ENCODE data around the gene NUMB. TPM values are rescaled to one million over a fixed set of nuclear protein-coding genes. Genes with fewer than 3 reads are reported as not detected.

The NUMB gene
- total and polyA plus RNA-seq, 9 donors = 32.9 to 78.2 (median 67.6) TPM

DNA sequence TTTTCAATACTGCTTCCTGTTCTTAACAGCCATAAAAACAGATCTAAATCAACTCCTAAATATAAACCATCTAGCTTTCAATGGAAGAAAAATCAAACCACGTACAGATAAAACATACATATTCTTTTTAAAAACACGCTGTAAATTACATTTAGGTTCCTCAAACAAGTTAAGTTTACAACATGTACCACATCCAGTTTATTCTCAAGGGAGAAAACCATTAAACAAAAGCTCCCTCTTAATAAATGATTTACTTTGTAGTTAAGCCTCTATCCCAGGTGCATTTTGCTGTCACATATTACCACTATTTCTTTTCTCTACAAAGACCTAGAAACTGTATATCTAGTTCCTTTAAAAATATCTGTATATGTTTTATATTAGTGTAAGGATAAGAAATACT is 3.1 kb downstream of the NUMB start:
- H3K4me1 ChIP-seq (ENCODE audit: insufficient read depth) = no peaks in the 10 kb centered on the region
- no peak overlapping the region for H3K27ac ChIP-seq
- no peak overlapping the region for H3K4me3 ChIP-seq
- intact Hi-C loops (cut with DNase I) = no loop called here
- no peaks in the 10 kb centered on the region for H3K36me3 ChIP-seq
- no peak for TF ChIP-seq EP300 (IDR thresholded peaks at IDR 0.05)
- TF ChIP-seq, protein P1, sequence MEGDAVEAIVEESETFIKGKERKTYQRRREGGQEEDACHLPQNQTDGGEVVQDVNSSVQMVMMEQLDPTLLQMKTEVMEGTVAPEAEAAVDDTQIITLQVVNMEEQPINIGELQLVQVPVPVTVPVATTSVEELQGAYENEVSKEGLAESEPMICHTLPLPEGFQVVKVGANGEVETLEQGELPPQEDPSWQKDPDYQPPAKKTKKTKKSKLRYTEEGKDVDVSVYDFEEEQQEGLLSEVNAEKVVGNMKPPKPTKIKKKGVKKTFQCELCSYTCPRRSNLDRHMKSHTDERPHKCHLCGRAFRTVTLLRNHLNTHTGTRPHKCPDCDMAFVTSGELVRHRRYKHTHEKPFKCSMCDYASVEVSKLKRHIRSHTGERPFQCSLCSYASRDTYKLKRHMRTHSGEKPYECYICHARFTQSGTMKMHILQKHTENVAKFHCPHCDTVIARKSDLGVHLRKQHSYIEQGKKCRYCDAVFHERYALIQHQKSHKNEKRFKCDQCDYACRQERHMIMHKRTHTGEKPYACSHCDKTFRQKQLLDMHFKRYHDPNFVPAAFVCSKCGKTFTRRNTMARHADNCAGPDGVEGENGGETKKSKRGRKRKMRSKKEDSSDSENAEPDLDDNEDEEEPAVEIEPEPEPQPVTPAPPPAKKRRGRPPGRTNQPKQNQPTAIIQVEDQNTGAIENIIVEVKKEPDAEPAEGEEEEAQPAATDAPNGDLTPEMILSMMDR (IDR thresholded peaks at IDR 0.05) = no peak
- TF ChIP-seq POLR2A (IDR thresholded peaks at IDR 0.05) = no peak
- DNase-seq = no peak
- H3K9me3 ChIP-seq = no peaks in the 10 kb centered on the region
- no peaks in the 10 kb centered on the region for H3K27me3 ChIP-seq
- 48 to 55% (median 51%) methylated on average over 2 of the region's 2 CpGs for WGBS, 3 donors

DNA sequence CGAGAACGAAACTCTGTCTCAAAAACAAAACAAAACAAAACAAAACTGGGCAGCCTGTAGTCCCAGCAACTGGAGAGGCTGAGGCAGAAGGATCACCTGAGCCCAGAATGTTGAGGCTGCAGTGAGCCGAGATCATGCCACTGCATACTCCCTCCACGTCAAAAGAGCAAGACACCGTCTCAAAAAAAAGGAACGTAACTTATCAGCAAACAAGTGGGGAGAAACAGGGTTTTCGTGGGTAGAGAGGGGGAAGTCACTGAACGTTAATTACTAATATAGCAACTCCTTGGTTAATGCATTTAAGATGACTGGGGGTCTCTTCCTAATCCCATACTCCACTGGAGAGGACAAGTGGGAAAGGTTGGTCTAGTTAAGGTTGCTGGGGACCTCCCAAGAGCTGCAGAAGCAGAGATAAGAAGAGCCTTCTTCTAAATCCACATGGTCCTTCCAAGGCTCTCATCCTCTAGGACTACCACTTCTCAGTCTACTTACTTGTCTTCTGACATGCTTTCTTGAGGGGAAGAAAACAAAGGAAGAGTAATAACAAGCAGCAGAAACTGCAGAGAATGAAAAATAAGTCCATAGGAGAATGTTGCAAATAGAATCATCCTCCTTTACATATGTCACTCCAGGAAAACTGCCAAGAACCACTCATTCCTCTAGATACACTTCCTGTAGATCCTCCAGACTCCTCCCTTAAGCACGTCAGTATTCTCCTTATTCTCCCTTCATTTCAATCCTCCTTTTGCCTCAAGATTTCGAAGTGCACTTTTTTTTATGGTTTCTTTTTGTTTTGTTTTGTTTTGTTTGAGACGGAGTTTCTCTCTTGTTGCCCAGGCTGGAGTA is 5.8 kb downstream of the NUMB start:
- Histone ChIP-seq H3K36me3 (no peaks in the 10 kb centered on the region), H3K27ac (no peak overlapping the region), H3K4me1 (ENCODE audit: insufficient read depth) (no peaks in the 10 kb centered on the region), H3K9me3 (no peaks in the 10 kb centered on the region), H3K27me3 (no peaks in the 10 kb centered on the region), H3K4me3 (no peak overlapping the region)
- intact Hi-C loops (cut with DNase I) = no loop called here
- DNase-seq = no peak
- TF ChIP-seq POLR2A (IDR thresholded peaks at IDR 0.05) (no peak), EP300 (IDR thresholded peaks at IDR 0.05) (no peak)
- TF ChIP-seq, protein P1 (IDR thresholded peaks at IDR 0.05) = no peak
- 78 to 85% (median 78%) methylated on average over 11 of the region's 11 CpGs for WGBS, 3 donors

DNA sequence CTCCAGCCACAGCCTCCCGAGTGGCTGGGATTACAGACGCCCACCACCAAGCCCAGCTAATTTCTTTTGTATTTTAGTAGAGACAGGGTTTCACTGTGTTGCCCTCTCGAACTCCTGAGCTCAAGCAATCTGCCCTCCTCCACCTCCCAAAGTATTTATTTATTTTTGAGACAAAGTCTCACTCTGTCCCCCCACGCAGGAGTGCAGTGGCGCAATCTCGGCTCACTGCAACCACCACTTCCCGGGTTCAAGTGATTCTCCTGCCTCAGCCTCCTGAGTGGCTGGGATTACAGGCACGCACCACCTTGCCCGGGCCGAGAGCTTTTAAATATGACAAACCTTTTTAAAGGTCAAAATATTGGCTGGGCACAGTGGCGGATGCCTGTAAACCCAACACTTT is 14.6 kb downstream of the NUMB start:
- 92 to 94% (median 93%) methylated on average over 11 of the region's 11 CpGs for WGBS, 3 donors
- TF ChIP-seq EP300 (IDR thresholded peaks at IDR 0.05) = no peak
- DNase-seq = no peak
- Histone ChIP-seq H3K4me1 (ENCODE audit: insufficient read depth) (peaks cover 1% of the 10 kb centered on the region), H3K27ac (no peak overlapping the region), H3K9me3 (no peaks in the 10 kb centered on the region), H3K36me3 (no peaks in the 10 kb centered on the region), H3K4me3 (no peak overlapping the region), H3K27me3 (no peaks in the 10 kb centered on the region)
- intact Hi-C loops (cut with DNase I) = no loop called here

DNA sequence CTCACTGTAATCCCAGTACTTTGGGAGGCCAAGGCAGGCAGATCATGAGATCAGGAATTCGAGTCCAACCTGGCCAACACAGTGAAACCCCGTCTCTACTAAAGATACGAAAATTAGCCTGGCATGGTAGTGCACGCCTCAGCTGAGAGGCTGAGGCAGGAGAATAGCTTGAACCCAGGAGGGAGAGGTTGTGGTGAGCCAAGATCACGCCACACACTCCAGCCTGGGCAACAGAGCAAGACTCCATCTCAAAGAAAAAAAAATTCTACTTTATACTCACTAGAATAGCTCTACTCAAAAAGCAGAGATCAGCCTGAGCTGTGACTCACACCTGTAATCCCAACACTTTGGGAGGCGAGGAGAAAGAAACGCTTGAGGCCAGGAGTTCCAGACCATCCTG is 17.1 kb downstream of the NUMB start:
- Histone ChIP-seq H3K36me3 (no peaks in the 10 kb centered on the region), H3K4me3 (no peak overlapping the region), H3K9me3 (no peaks in the 10 kb centered on the region), H3K27me3 (no peaks in the 10 kb centered on the region), H3K4me1 (ENCODE audit: insufficient read depth) (peaks cover 1% of the 10 kb centered on the region), H3K27ac (no peak overlapping the region)
- WGBS, 3 donors = 94 to 98% (median 95%) methylated on average over 7 of the region's 7 CpGs
- no peak for DNase-seq
- intact Hi-C loops (cut with DNase I) = no loop called here
- TF ChIP-seq POLR2A (IDR thresholded peaks at IDR 0.05) (no peak), EP300 (IDR thresholded peaks at IDR 0.05) (no peak)
- TF ChIP-seq, protein P1 (IDR thresholded peaks at IDR 0.05) = no peak

DNA sequence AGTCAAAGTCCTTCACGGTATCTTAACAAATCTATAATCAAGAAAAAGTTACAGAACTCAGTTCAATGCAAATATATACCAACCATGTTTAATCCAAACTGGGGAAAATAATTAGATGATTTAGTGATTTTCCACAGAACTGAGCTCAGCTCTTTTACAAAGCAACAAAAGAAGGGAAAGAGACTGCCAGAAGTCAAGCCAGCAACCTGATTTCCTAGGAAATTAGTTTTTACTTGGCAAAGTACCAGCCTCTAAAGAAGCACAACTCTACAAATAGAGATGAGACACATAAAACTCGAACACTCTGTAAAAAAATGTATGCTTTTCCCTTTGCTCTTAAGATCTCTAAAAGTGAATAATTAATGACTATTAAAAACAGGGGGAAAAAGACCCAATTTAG is 19.4 kb downstream of the NUMB start:
- intact Hi-C loops (cut with DNase I) = no loop called here
- no peak for DNase-seq
- WGBS, 3 donors = 61 to 65% (median 64%) methylated on average over 2 of the region's 2 CpGs
- Histone ChIP-seq H3K9me3 (no peaks in the 10 kb centered on the region), H3K4me3 (no peak overlapping the region), H3K36me3 (no peaks in the 10 kb centered on the region), H3K27me3 (no peaks in the 10 kb centered on the region), H3K27ac (no peak overlapping the region), H3K4me1 (ENCODE audit: insufficient read depth) (peaks cover 1% of the 10 kb centered on the region)
- no peak for TF ChIP-seq POLR2A (IDR thresholded peaks at IDR 0.05)
- no peak for TF ChIP-seq EP300 (IDR thresholded peaks at IDR 0.05)
- TF ChIP-seq, protein P1 (IDR thresholded peaks at IDR 0.05) = no peak
